ENCODE data around the gene CUBN. TPM values are rescaled to one million over a fixed set of nuclear protein-coding genes. Genes with fewer than 3 reads are reported as not detected.

The CUBN gene
- total and polyA plus RNA-seq, 7 donors = 0.25 to 2.4 (median 1.1) TPM; not detected in 2

GRCh38 chr10:16995867-16996529 lies 133.6 kb downstream of the CUBN start:
- Histone ChIP-seq H3K4me1 (no peaks in the 10 kb centered on the region), H3K36me3 (no peaks in the 10 kb centered on the region), H3K27ac (peak overlapping the region in 2 of 4 donors; percentile 37 to 43), H3K9me3 (no peaks in the 10 kb centered on the region), H3K27me3 (no peaks in the 10 kb centered on the region), H3K4me3 (no peak overlapping the region)
- TF ChIP-seq POLR2AphosphoS5 (IDR thresholded peaks at IDR 0.05) (peak in 3 of 4 donors; percentile 43 to 64 (median 47)), POLR2A (IDR thresholded peaks at IDR 0.05) (no peak), CTCF (IDR thresholded peaks at IDR 0.05) (no peak), EP300 (IDR thresholded peaks at IDR 0.05) (no peak)
- intact Hi-C loops (cut with DNase I) = no loop called here
- no peak for DNase-seq
- 29 to 43% methylated on average over 6 of the region's 6 CpGs for WGBS, 2 donors

- peak overlapping the region in 2 of 4 donors; percentile 15 to 22 for H3K27ac ChIP-seq
These were observed 136.4 kb downstream of the CUBN start for GRCh38 chr10:16993186-16993585.

GRCh38 chr10:16992611-16993119 lies 136.9 kb downstream of the CUBN start:
- no peak for TF ChIP-seq CTCF (IDR thresholded peaks at IDR 0.05)
- no peak for TF ChIP-seq POLR2AphosphoS5 (IDR thresholded peaks at IDR 0.05)
- TF ChIP-seq EP300 (IDR thresholded peaks at IDR 0.05) = no peak
- no peak for TF ChIP-seq POLR2A (IDR thresholded peaks at IDR 0.05)
- intact Hi-C loops (cut with DNase I) = no loop called here
- H3K27me3 ChIP-seq = no peaks in the 10 kb centered on the region
- 70 to 71% methylated on average over 10 of the region's 10 CpGs for WGBS, 2 donors
- H3K27ac ChIP-seq = peak overlapping the region in 2 of 4 donors; percentile 15 to 22
- H3K9me3 ChIP-seq = no peaks in the 10 kb centered on the region
- no peak overlapping the region for H3K4me3 ChIP-seq
- H3K4me1 ChIP-seq = no peaks in the 10 kb centered on the region
- DNase-seq = no peak
- no peaks in the 10 kb centered on the region for H3K36me3 ChIP-seq

More at GRCh38 chr10:16993186-16993585, 136.4 kb downstream of the CUBN start:
- Histone ChIP-seq H3K9me3 (no peaks in the 10 kb centered on the region), H3K4me1 (no peaks in the 10 kb centered on the region), H3K36me3 (no peaks in the 10 kb centered on the region), H3K27me3 (no peaks in the 10 kb centered on the region), H3K4me3 (no peak overlapping the region)
- WGBS, 2 donors = 70 to 79% methylated on average over 4 of the region's 4 CpGs
- intact Hi-C loops (cut with DNase I) = no loop called here
- DNase-seq = no peak
- TF ChIP-seq CTCF (IDR thresholded peaks at IDR 0.05) (no peak), EP300 (IDR thresholded peaks at IDR 0.05) (no peak), POLR2AphosphoS5 (IDR thresholded peaks at IDR 0.05) (no peak), POLR2A (IDR thresholded peaks at IDR 0.05) (no peak)

GRCh38 chr10:16991011-16991410 lies 138.6 kb downstream of the CUBN start:
- no peak overlapping the region for H3K27ac ChIP-seq
- H3K27me3 ChIP-seq = no peaks in the 10 kb centered on the region
- TF ChIP-seq EP300 (IDR thresholded peaks at IDR 0.05) = no peak
- no peak for TF ChIP-seq POLR2AphosphoS5 (IDR thresholded peaks at IDR 0.05)
- TF ChIP-seq CTCF (IDR thresholded peaks at IDR 0.05) = no peak
- TF ChIP-seq POLR2A (IDR thresholded peaks at IDR 0.05) = no peak
- no peaks in the 10 kb centered on the region for H3K4me1 ChIP-seq
- no peak for DNase-seq
- no peak overlapping the region for H3K4me3 ChIP-seq
- no peaks in the 10 kb centered on the region for H3K36me3 ChIP-seq
- WGBS, 2 donors = 95% methylated on average over 2 of the region's 2 CpGs
- intact Hi-C loops (cut with DNase I) = no loop called here
- H3K9me3 ChIP-seq = no peaks in the 10 kb centered on the region
